PC-3 (cell line): ENCODE results near the gene CYP4F11. TPM values are rescaled to one million over a fixed set of nuclear protein-coding genes. Genes with fewer than 3 reads are reported as not detected.

Experiments used
- ATAC-seq: fragments of 200-7000 bp; cut with Tn5 transposase; 2 replicates; pipeline ENCODE4 v1.9.1; 2020; ENCODE audit warnings: mild to moderate bottlenecking, moderate library complexity
- BruUV-seq: library from RNA; stranded (reverse); fragments of 400-500 nt; replicated peaks from 2 replicates; lab custom pipeline; 2021; lab: Mats Ljungman, UMichigan
- CTCF ChIA-PET: fragments of 300-600 bp; sonication (Branson Sonifier 250); formaldehyde crosslinking; loops from one replicate; lab custom pipeline; 2022; ENCODE audit warnings: antibody characterized with exemption; lab: Charles Lee
- POLR2A ChIA-PET: fragments of 300-600 bp; sonication (Branson Sonifier 250); formaldehyde crosslinking; loops from one replicate; lab custom pipeline; 2022; ENCODE audit warnings: antibody characterized with exemption; ENCODE audit not compliant: unreplicated experiment; lab: Charles Lee
- DNase-seq: peaks from one replicate; pipeline ENCODE4 v3.0.0-alpha.2; 2015
- H2AFZ ChIP-seq: fragments of 300-600 bp; sonication (generic); 2 replicates; pipeline ENCODE4 v1.6.0; 2016; ENCODE audit warnings: antibody characterized with exemption, low read length
- H3F3A ChIP-seq: fragments of 300-600 bp; sonication (generic); one replicate; pipeline ENCODE4 v1.6.0; 2017; ENCODE audit warnings: antibody characterized with exemption, low read length, control low read depth, mild to moderate bottlenecking; ENCODE audit not compliant: unreplicated experiment
- H3K27ac ChIP-seq: fragments of 300-600 bp; sonication (generic); 2 replicates; pipeline ENCODE4 v1.5.1; 2016; ENCODE audit warnings: mild to moderate bottlenecking, low read length
- H3K27me3 ChIP-seq: fragments of 300-600 bp; sonication (generic); 2 replicates; pipeline ENCODE4 v1.6.1; 2016; ENCODE audit warnings: low read length, mixed read lengths
- H3K36me3 ChIP-seq: fragments of 300-600 bp; sonication (generic); 2 replicates; pipeline ENCODE4 v1.6.1; 2016; ENCODE audit warnings: low read depth, mixed run types, low read length, mixed read lengths
- H3K4me1 ChIP-seq: fragments of 300-600 bp; sonication (generic); 2 replicates; pipeline ENCODE4 v1.5.1; 2016; ENCODE audit warnings: low read length; ENCODE audit not compliant: insufficient read depth
- H3K4me2 ChIP-seq: fragments of 300-600 bp; sonication (generic); 2 replicates; pipeline ENCODE4 v1.6.0; 2016; ENCODE audit warnings: low read length
- H3K4me3 ChIP-seq: fragments of 300-600 bp; sonication (generic); 2 replicates; pipeline ENCODE4 v1.5.1; 2016; ENCODE audit warnings: mild to moderate bottlenecking, low read length, mixed read lengths
- H3K79me2 ChIP-seq: fragments of 300-600 bp; sonication (generic); 2 replicates; pipeline ENCODE4 v1.6.1; 2017; ENCODE audit warnings: low read length, mixed read lengths
- H3K9ac ChIP-seq: fragments of 300-600 bp; sonication (generic); 2 replicates; pipeline ENCODE4 v1.6.0; 2016; ENCODE audit warnings: mild to moderate bottlenecking, low read length
- H3K9me2 ChIP-seq: fragments of 300-600 bp; sonication (generic); replicated peaks from 2 replicates; pipeline ENCODE4 v1.6.1; 2016; ENCODE audit warnings: mixed run types, low read length, mixed read lengths
- H3K9me3 ChIP-seq: fragments of 300-600 bp; sonication (generic); 2 replicates; pipeline ENCODE4 v1.6.1; 2016; ENCODE audit warnings: low read length, mixed read lengths
- H4K20me1 ChIP-seq: fragments of 300-600 bp; sonication (generic); 2 replicates; pipeline ENCODE4 v1.6.1; 2016; ENCODE audit warnings: low read length, mixed read lengths
- EZH2 ChIP-seq: fragments of 300-600 bp; sonication (generic); IDR thresholded peaks from one replicate; pipeline ENCODE4 v1.6.1; 2017; ENCODE audit warnings: antibody characterized with exemption, mild to moderate bottlenecking, low read length; ENCODE audit not compliant: unreplicated experiment
- EZH2phosphoT487 ChIP-seq: fragments of 300-600 bp; sonication (generic); IDR thresholded peaks from 2 replicates; pipeline ENCODE4 v1.6.1; 2018; ENCODE audit warnings: mild to moderate bottlenecking, antibody characterized with exemption, low read length, borderline replicate concordance
- intact Hi-C: fragments of 100-400 bp; cut with micrococcal nuclease; formaldehyde crosslinking; loops from 2 replicates; pipeline ENCODE4 v1.9.0; 2023
- total RNA-seq: library from RNA; depleted of rRNA; stranded (reverse); fragments of >200 nt; gene quantifications from 2 replicates; pipeline ENCODE4 v1.2.3, GENCODE V29; 2014
- TF ChIP-seq, protein P1 (sequence below): fragments of 300-600 bp; sonication (generic); conservative IDR thresholded peaks from 2 replicates; pipeline ENCODE4 v1.5.1; 2017; ENCODE audit warnings: antibody characterized with exemption, low read depth, mild to moderate bottlenecking, low read length

The CYP4F11 gene
- total RNA-seq, 1 experiment from 2014 or later = 0.11 TPM

DNA sequence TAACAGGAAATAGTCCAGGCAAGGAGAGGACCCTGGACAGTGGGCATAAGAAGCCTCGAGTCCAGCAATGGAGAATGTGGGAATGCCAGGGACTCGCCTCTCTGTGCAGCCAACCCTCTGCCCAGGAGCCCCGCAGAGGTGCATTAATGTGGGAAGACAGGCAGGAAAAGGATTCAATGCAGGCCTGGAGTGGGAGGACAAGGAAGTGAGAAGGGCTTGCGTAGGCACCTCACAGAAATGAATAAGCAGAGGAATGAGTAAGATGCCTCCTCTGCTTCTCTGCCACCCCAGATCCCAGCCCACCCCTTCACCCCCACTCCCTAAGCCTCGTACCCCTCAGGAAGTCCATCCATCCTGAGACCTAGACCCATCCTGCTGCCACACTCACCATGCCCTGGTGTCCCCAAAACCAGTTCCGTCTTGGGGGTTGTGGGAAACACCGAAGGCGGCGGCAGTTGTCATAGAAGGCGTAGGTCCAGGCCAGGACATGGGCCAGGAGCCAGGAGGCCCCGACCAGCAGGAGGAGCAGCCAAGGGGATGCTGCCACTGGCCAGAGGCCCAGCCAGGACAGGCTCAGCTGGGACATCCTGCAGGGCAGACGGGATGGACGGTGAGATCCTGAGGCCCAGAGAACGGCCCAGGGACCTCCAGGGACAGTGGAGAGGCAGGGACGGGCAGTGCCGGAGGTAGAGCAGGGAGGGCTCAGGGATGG is 37.1 kb downstream of the CYP4F11 start:
- no peak for ATAC-seq
- intact Hi-C loops = no loop called here
- no peak for DNase-seq
- Histone ChIP-seq H3F3A (no peaks in the 10 kb centered on the region), H3K9me2 (no peaks in the 10 kb centered on the region; the same call in 1 of the 2 replicates), H3K9ac (no peak overlapping the region), H3K4me3 (no peak overlapping the region), H2AFZ (no peak overlapping the region), H3K4me1 (no peaks in the 10 kb centered on the region), H3K36me3 (no peaks in the 10 kb centered on the region), H3K9me3 (no peaks in the 10 kb centered on the region), H3K4me2 (no peak overlapping the region), H3K27me3 (peaks cover 10% of the 10 kb centered on the region), H4K20me1 (no peaks in the 10 kb centered on the region), H3K27ac (no peak overlapping the region), H3K79me2 (no peaks in the 10 kb centered on the region)
- TF ChIP-seq EZH2phosphoT487 (no peak), EZH2 (no peak)
- TF ChIP-seq, protein P1, sequence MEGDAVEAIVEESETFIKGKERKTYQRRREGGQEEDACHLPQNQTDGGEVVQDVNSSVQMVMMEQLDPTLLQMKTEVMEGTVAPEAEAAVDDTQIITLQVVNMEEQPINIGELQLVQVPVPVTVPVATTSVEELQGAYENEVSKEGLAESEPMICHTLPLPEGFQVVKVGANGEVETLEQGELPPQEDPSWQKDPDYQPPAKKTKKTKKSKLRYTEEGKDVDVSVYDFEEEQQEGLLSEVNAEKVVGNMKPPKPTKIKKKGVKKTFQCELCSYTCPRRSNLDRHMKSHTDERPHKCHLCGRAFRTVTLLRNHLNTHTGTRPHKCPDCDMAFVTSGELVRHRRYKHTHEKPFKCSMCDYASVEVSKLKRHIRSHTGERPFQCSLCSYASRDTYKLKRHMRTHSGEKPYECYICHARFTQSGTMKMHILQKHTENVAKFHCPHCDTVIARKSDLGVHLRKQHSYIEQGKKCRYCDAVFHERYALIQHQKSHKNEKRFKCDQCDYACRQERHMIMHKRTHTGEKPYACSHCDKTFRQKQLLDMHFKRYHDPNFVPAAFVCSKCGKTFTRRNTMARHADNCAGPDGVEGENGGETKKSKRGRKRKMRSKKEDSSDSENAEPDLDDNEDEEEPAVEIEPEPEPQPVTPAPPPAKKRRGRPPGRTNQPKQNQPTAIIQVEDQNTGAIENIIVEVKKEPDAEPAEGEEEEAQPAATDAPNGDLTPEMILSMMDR = no peak
- ChIA-PET CTCF (no interaction called here), POLR2A (no interaction called here)
- BruUV-seq = no TSS peak

DNA sequence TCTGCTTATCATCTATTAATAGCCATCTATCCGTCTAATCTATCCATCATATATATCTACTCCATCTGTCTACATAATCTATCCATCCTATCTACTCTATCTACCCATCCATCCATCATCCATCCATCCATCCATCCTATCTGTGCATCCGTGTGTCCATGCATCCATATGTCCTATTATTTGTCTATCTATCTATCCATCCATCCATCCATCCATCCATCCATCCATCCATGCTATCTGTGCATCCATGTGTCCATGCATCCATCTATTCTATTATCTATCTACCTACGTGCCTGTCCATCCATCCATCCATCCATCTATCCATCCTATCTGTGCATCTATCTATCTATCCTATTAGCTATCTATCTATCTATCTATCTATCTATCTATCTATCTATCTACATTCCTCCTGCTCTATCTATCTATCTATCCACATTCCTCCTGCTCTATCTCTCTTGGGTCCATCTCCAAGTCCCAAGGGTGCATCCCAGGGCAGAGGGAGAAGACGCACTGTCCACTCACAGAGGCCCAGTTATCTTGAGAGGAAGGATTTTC is 38.4 kb downstream of the CYP4F11 start:
- H3K4me1 ChIP-seq = no peaks in the 10 kb centered on the region
- no peak overlapping the region for H3K9ac ChIP-seq
- TF ChIP-seq EZH2 = no peak
- no peak for TF ChIP-seq EZH2phosphoT487
- TF ChIP-seq, protein P1 = no peak
- H3K9me3 ChIP-seq = no peaks in the 10 kb centered on the region
- ChIA-PET CTCF (no interaction called here), POLR2A (no interaction called here)
- no TSS peak for BruUV-seq
- ATAC-seq = no peak
- intact Hi-C loops = no loop called here
- no peaks in the 10 kb centered on the region for H4K20me1 ChIP-seq
- H3K79me2 ChIP-seq = no peaks in the 10 kb centered on the region
- H3K27me3 ChIP-seq = peaks cover 7% of the 10 kb centered on the region; the same call in 1 of the 2 replicates
- DNase-seq = no peak
- H3K9me2 ChIP-seq = no peaks in the 10 kb centered on the region; the same call in 1 of the 2 replicates
- no peaks in the 10 kb centered on the region for H3F3A ChIP-seq
- H2AFZ ChIP-seq = no peak overlapping the region
- H3K27ac ChIP-seq = no peak overlapping the region
- no peak overlapping the region for H3K4me2 ChIP-seq
- H3K4me3 ChIP-seq = no peak overlapping the region
- no peaks in the 10 kb centered on the region for H3K36me3 ChIP-seq

DNA sequence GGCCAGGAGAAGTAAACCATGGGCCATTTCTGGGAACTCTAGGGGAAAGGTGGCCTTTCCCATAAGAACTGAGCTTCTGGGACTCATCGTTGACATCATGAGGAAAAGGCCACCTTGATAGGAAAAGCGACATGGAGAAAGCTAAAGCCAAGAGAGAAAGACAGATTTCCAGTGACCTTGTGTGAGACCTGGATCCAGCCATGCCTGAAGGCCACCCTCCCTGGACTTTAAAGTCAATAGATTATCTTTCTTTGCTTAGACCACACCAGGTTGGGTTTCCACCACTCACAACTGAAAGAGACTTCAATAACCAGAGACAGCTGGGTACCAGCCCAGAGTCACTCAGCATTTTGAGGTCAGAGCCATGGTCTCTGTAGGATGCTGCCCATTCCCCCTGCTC is 40.0 kb downstream of the CYP4F11 start:
- H4K20me1 ChIP-seq = no peaks in the 10 kb centered on the region
- H3K36me3 ChIP-seq = no peaks in the 10 kb centered on the region
- intact Hi-C loops = no loop called here
- no peaks in the 10 kb centered on the region for H3F3A ChIP-seq
- H2AFZ ChIP-seq = no peak overlapping the region
- no peak overlapping the region for H3K4me3 ChIP-seq
- no peak overlapping the region for H3K4me2 ChIP-seq
- H3K9me2 ChIP-seq = no peaks in the 10 kb centered on the region; the same call in 1 of the 2 replicates
- no peaks in the 10 kb centered on the region for H3K79me2 ChIP-seq
- ChIA-PET POLR2A (no interaction called here), CTCF (no interaction called here)
- ATAC-seq = no peak
- peaks cover 7% of the 10 kb centered on the region; the same call in 1 of the 2 replicates for H3K27me3 ChIP-seq
- H3K4me1 ChIP-seq = no peaks in the 10 kb centered on the region
- no TSS peak for BruUV-seq
- H3K9ac ChIP-seq = no peak overlapping the region
- TF ChIP-seq EZH2phosphoT487 (no peak), EZH2 (no peak)
- TF ChIP-seq, protein P1 = no peak
- H3K27ac ChIP-seq = no peak overlapping the region
- no peaks in the 10 kb centered on the region for H3K9me3 ChIP-seq
- DNase-seq = no peak
